GM23338 (cell line): ENCODE results near the gene RIPPLY2. TPM values are rescaled to one million over a fixed set of nuclear protein-coding genes. Genes with fewer than 3 reads are reported as not detected.

Source experiments
- ATAC-seq: fragments of 200-7000 bp; cut with Tn5 transposase; 3 replicates; pipeline ENCODE4 v1.9.1; 2020
- DNase-seq: peaks from one replicate; pipeline ENCODE4 v3.0.0-alpha.2; 2015; ENCODE audit warnings: low spot score
- H2AFZ ChIP-seq: fragments of 200-600 bp; sonication (generic); 2 replicates; pipeline ENCODE4 v1.8.0; 2016; ENCODE audit warnings: antibody characterized with exemption, mild to moderate bottlenecking, moderate library complexity
- H3F3A ChIP-seq: fragments of 200-600 bp; sonication (generic); replicated peaks from 2 replicates; pipeline ENCODE4 v1.8.0; 2017; ENCODE audit warnings: antibody characterized with exemption, mixed run types, low read depth
- H3K27ac ChIP-seq: fragments of 200-600 bp; sonication (generic); 2 replicates; pipeline ENCODE4 v1.6.1; 2016; ENCODE audit warnings: low read depth
- H3K27me3 ChIP-seq: fragments of 200-600 bp; sonication (generic); 2 replicates; pipeline ENCODE4 v1.8.0; 2016; ENCODE audit warnings: mild to moderate bottlenecking, mixed run types, moderate library complexity; ENCODE audit not compliant: insufficient read depth
- H3K36me3 ChIP-seq: fragments of 200-600 bp; sonication (generic); 2 replicates; pipeline ENCODE4 v1.8.0; 2016; ENCODE audit warnings: mild to moderate bottlenecking; ENCODE audit not compliant: insufficient read depth
- H3K4me1 ChIP-seq: fragments of 200-600 bp; sonication (generic); 2 replicates; pipeline ENCODE4 v1.8.0; 2016; ENCODE audit warnings: mild to moderate bottlenecking, moderate library complexity; ENCODE audit not compliant: insufficient read depth
- H3K4me2 ChIP-seq: fragments of 200-600 bp; sonication (generic); 2 replicates; pipeline ENCODE4 v1.7.1; 2017; ENCODE audit warnings: mixed run types
- H3K4me3 ChIP-seq: fragments of 200-600 bp; sonication (generic); 2 replicates; pipeline ENCODE4 v1.6.1; 2016; ENCODE audit warnings: mixed run types
- H3K79me2 ChIP-seq: fragments of 200-600 bp; sonication (generic); replicated peaks from 2 replicates; pipeline ENCODE4 v1.8.0; 2017; ENCODE audit warnings: mild to moderate bottlenecking; ENCODE audit not compliant: insufficient read depth
- H3K9me2 ChIP-seq: fragments of 200-600 bp; sonication (generic); 2 replicates; pipeline ENCODE4 v1.8.0; 2017; ENCODE audit not compliant: insufficient read depth
- H4K20me1 ChIP-seq: fragments of 200-600 bp; sonication (generic); replicated peaks from 2 replicates; pipeline ENCODE4 v1.8.0; 2017; ENCODE audit warnings: mild to moderate bottlenecking; ENCODE audit not compliant: insufficient read depth
- H3K27ac Mint-ChIP-seq: 2 replicates; pipeline ENCODE4 v1.8.0; 2020; ENCODE audit warnings: inconsistent platforms, mild to moderate bottlenecking, moderate library complexity, mixed read lengths
- H3K27me3 Mint-ChIP-seq: 3 replicates; pipeline ENCODE4 v1.8.0; 2022; ENCODE audit warnings: low read depth, mild to moderate bottlenecking, moderate library complexity, mixed read lengths, inconsistent platforms; ENCODE audit not compliant: insufficient read depth, poor library complexity
- H3K36me3 Mint-ChIP-seq: 3 replicates; pipeline ENCODE4 v1.8.0; 2021; ENCODE audit warnings: low read depth, mild to moderate bottlenecking, inconsistent platforms, moderate library complexity, mixed read lengths
- H3K4me1 Mint-ChIP-seq: 3 replicates; pipeline ENCODE4 v1.8.0; 2020; ENCODE audit warnings: mild to moderate bottlenecking, inconsistent platforms, mixed read lengths
- H3K4me3 Mint-ChIP-seq: 3 replicates; pipeline ENCODE4 v1.8.0; 2021; ENCODE audit warnings: moderate library complexity, mild to moderate bottlenecking, inconsistent platforms, mixed read lengths
- H3K9me3 Mint-ChIP-seq: 3 replicates; pipeline ENCODE4 v1.8.0; 2020; ENCODE audit warnings: moderate library complexity, mild to moderate bottlenecking, inconsistent platforms, mixed read lengths
- CREB1 ChIP-seq: fragments of 250-450 bp; sonication (Bioruptor Pico); IDR thresholded peaks from 2 replicates; pipeline ENCODE4 v1.5.0; 2020; ENCODE audit warnings: low read depth, mild to moderate bottlenecking, moderate library complexity
- CTCF ChIP-seq, 2 experiments: fragments of 200-600 bp in 1 of 2; sonication (generic) in 1 of 2; conservative IDR thresholded peaks; 2 replicates each; pipeline versions ENCODE4 v1.5.1 to v1.6.1; 2016 to 2017; ENCODE audit warnings: antibody characterized with exemption in 2 of 2, low read depth in 2 of 2, mild to moderate bottlenecking in 2 of 2, moderate library complexity in 1 of 2
- EZH2 ChIP-seq: fragments of 200-600 bp; sonication (generic); IDR thresholded peaks from one replicate; pipeline ENCODE4 v1.8.0; 2017; ENCODE audit warnings: antibody characterized with exemption, mild to moderate bottlenecking, low read depth; ENCODE audit not compliant: unreplicated experiment
- EZH2phosphoT487 ChIP-seq: fragments of 200-600 bp; sonication (generic); IDR thresholded peaks from one replicate; pipeline ENCODE4 v1.8.1; 2018; ENCODE audit warnings: antibody characterized with exemption; ENCODE audit not compliant: unreplicated experiment
- JUNB ChIP-seq: IDR thresholded peaks from one replicate; pipeline ENCODE4 v1.6.1; 2016; ENCODE audit warnings: antibody characterized with exemption; ENCODE audit not compliant: unreplicated experiment
- NANOG ChIP-seq: IDR thresholded peaks from 2 replicates; pipeline ENCODE4 v1.6.1; 2016; ENCODE audit warnings: antibody characterized with exemption, borderline replicate concordance
- POLR2AphosphoS5 ChIP-seq: IDR thresholded peaks from 2 replicates; pipeline ENCODE4 v1.6.1; 2016; ENCODE audit warnings: antibody characterized with exemption, low read depth
- STAT1 ChIP-seq: IDR thresholded peaks from one replicate; pipeline ENCODE4 v1.6.1; 2016; ENCODE audit warnings: antibody characterized with exemption; ENCODE audit not compliant: unreplicated experiment
- ZNF114 ChIP-seq: fragments of 250-450 bp; sonication (Bioruptor Pico); IDR thresholded peaks from 2 replicates; pipeline ENCODE4 v1.5.0; 2020; ENCODE audit warnings: mild to moderate bottlenecking, moderate library complexity
- ZNF331 ChIP-seq: fragments of 250-450 bp; sonication (Bioruptor Pico); IDR thresholded peaks from 2 replicates; pipeline ENCODE4 v1.5.0; 2020; ENCODE audit warnings: low read depth, mild to moderate bottlenecking, moderate library complexity
- ZNF462 ChIP-seq: fragments of 250-450 bp; sonication (Bioruptor Pico); IDR thresholded peaks from 2 replicates; pipeline ENCODE4 v1.5.0; 2020; ENCODE audit warnings: mild to moderate bottlenecking, moderate library complexity
- polyA plus RNA-seq: library from polyadenylated mRNA; unstranded; fragments of >200 nt; fragmentation: Nextera tagmentation; extraction: Ambion mirVana; gene quantifications from 2 replicates; pipeline ENCODE4 v1.2.1, GENCODE V29; 2016
- total RNA-seq: library from RNA; depleted of rRNA; stranded (reverse); fragments of >200 nt; shearing (Covaris generic); gene quantifications from 2 replicates; pipeline ENCODE4 v1.2.3, GENCODE V29; 2014
- TF ChIP-seq, protein P1 (sequence below): IDR thresholded peaks from 2 replicates; pipeline ENCODE4 v1.6.1; 2016; ENCODE audit warnings: antibody characterized with exemption
- TF ChIP-seq, protein P2 (sequence below): IDR thresholded peaks from one replicate; pipeline ENCODE4 v1.6.1; 2018; ENCODE audit warnings: antibody characterized with exemption; ENCODE audit not compliant: unreplicated experiment

The RIPPLY2 gene
- total and polyA plus RNA-seq, 2 experiments from 2014 or later, result 3.4 to 4.0 TPM

GRCh38 chr6:83867043-83867442, 13.9 kb downstream of the RIPPLY2 start:
- Histone ChIP-seq H3K4me1 (no peaks in the 10 kb centered on the region), H3K4me2 (no peak overlapping the region), H4K20me1 (peaks cover 4% of the 10 kb centered on the region; the same call in 1 of the 2 replicates), H3F3A (no peaks in the 10 kb centered on the region), H3K4me3 (no peak overlapping the region), H2AFZ (no peak overlapping the region), H3K27ac (no peak overlapping the region), H3K79me2 (peaks cover 26% of the 10 kb centered on the region), H3K27me3 (no peaks in the 10 kb centered on the region), H3K36me3 (peaks cover 19% of the 10 kb centered on the region; the same call in 1 of the 2 replicates), H3K9me2 (no peaks in the 10 kb centered on the region)
- ATAC-seq (no peak), DNase-seq (no peak)
- Mint-ChIP-seq H3K4me3 (no peak overlapping the region), H3K36me3 (peaks cover 48% of the 10 kb centered on the region), H3K27ac (no peak overlapping the region), H3K27me3 (no peaks in the 10 kb centered on the region), H3K9me3 (peaks cover 21% of the 10 kb centered on the region), H3K4me1 (peaks cover 4% of the 10 kb centered on the region; the same call in 2 of the 3 replicates)
- TF ChIP-seq EZH2 (no peak), ZNF114 (CRISPR knock-in tag) (no peak), POLR2AphosphoS5 (no peak), CREB1 (CRISPR knock-in tag) (no peak), JUNB (no peak), ZNF462 (CRISPR knock-in tag) (no peak), CTCF (conservative IDR thresholded peaks at IDR 0.05; ENCODE audit: low read depth in 2 of 2) (no peak), STAT1 (no peak), EZH2phosphoT487 (no peak), ZNF331 (no peak), NANOG (no peak)
- TF ChIP-seq, protein P1, sequence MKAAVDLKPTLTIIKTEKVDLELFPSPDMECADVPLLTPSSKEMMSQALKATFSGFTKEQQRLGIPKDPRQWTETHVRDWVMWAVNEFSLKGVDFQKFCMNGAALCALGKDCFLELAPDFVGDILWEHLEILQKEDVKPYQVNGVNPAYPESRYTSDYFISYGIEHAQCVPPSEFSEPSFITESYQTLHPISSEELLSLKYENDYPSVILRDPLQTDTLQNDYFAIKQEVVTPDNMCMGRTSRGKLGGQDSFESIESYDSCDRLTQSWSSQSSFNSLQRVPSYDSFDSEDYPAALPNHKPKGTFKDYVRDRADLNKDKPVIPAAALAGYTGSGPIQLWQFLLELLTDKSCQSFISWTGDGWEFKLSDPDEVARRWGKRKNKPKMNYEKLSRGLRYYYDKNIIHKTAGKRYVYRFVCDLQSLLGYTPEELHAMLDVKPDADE, result no peak
- TF ChIP-seq, protein P2, sequence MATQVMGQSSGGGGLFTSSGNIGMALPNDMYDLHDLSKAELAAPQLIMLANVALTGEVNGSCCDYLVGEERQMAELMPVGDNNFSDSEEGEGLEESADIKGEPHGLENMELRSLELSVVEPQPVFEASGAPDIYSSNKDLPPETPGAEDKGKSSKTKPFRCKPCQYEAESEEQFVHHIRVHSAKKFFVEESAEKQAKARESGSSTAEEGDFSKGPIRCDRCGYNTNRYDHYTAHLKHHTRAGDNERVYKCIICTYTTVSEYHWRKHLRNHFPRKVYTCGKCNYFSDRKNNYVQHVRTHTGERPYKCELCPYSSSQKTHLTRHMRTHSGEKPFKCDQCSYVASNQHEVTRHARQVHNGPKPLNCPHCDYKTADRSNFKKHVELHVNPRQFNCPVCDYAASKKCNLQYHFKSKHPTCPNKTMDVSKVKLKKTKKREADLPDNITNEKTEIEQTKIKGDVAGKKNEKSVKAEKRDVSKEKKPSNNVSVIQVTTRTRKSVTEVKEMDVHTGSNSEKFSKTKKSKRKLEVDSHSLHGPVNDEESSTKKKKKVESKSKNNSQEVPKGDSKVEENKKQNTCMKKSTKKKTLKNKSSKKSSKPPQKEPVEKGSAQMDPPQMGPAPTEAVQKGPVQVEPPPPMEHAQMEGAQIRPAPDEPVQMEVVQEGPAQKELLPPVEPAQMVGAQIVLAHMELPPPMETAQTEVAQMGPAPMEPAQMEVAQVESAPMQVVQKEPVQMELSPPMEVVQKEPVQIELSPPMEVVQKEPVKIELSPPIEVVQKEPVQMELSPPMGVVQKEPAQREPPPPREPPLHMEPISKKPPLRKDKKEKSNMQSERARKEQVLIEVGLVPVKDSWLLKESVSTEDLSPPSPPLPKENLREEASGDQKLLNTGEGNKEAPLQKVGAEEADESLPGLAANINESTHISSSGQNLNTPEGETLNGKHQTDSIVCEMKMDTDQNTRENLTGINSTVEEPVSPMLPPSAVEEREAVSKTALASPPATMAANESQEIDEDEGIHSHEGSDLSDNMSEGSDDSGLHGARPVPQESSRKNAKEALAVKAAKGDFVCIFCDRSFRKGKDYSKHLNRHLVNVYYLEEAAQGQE, result no peak
